Measurements from ENCODE around the gene ABLIM2. TPM values are rescaled to one million over a fixed set of nuclear protein-coding genes. Genes with fewer than 3 reads are reported as not detected.

Gene ABLIM2
- polyA plus RNA-seq, 1 donor from 2014 or later, result 14.9 TPM

GRCh38 chr4:8115203-8115520 lies 43.5 kb downstream of the ABLIM2 start:
- Histone ChIP-seq H3K27ac (ENCODE audit: low read length) (no peak overlapping the region), H3K36me3 (ENCODE audit: insufficient read depth, low read length) (no peaks in the 10 kb centered on the region), H3K4me2 (ENCODE audit: low read length) (no peak overlapping the region), H3K27me3 (ENCODE audit: insufficient read depth, low read depth, low read length) (no peaks in the 10 kb centered on the region), H3F3A (ENCODE audit: insufficient read depth, low read length, poor library complexity, severe bottlenecking) (no peaks in the 10 kb centered on the region), H2AFZ (ENCODE audit: low read depth, low read length) (no peak overlapping the region), H3K9me2 (ENCODE audit: insufficient read depth, low read length) (no peaks in the 10 kb centered on the region), H3K9me3 (ENCODE audit: low read length) (no peaks in the 10 kb centered on the region), H3K4me3 (ENCODE audit: low read length) (no peak overlapping the region), H3K9ac (ENCODE audit: low read length) (no peak overlapping the region), H4K20me1 (ENCODE audit: insufficient read depth) (no peaks in the 10 kb centered on the region), H3K79me2 (replicated peaks; ENCODE audit: insufficient read depth, low read length) (no peaks in the 10 kb centered on the region)
- TF ChIP-seq, protein P1, sequence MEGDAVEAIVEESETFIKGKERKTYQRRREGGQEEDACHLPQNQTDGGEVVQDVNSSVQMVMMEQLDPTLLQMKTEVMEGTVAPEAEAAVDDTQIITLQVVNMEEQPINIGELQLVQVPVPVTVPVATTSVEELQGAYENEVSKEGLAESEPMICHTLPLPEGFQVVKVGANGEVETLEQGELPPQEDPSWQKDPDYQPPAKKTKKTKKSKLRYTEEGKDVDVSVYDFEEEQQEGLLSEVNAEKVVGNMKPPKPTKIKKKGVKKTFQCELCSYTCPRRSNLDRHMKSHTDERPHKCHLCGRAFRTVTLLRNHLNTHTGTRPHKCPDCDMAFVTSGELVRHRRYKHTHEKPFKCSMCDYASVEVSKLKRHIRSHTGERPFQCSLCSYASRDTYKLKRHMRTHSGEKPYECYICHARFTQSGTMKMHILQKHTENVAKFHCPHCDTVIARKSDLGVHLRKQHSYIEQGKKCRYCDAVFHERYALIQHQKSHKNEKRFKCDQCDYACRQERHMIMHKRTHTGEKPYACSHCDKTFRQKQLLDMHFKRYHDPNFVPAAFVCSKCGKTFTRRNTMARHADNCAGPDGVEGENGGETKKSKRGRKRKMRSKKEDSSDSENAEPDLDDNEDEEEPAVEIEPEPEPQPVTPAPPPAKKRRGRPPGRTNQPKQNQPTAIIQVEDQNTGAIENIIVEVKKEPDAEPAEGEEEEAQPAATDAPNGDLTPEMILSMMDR (IDR thresholded peaks at IDR 0.05; ENCODE audit: poor library complexity, severe bottlenecking), result no peak
- TF ChIP-seq SMC3 (conservative IDR thresholded peaks at IDR 0.05; ENCODE audit: poor library complexity) (no peak), EZH2 (IDR thresholded peaks at IDR 0.05; ENCODE audit: borderline replicate concordance, insufficient read depth, low read length, poor library complexity, severe bottlenecking) (no peak), POLR2AphosphoS5 (IDR thresholded peaks at IDR 0.05) (no peak), REST (IDR thresholded peaks at IDR 0.05; ENCODE audit: borderline replicate concordance) (no peak), TAF1 (IDR thresholded peaks at IDR 0.05; ENCODE audit: low read depth) (no peak), EP300 (conservative IDR thresholded peaks at IDR 0.05; ENCODE audit: poor library complexity, severe bottlenecking) (no peak), MXI1 (conservative IDR thresholded peaks at IDR 0.05; ENCODE audit: poor library complexity, severe bottlenecking) (no peak), RAD21 (conservative IDR thresholded peaks at IDR 0.05) (no peak)

GRCh38 chr4:8114456-8115202 lies 44.0 kb downstream of the ABLIM2 start:
- H3K4me2 ChIP-seq (ENCODE audit: low read length), result no peak overlapping the region

More at GRCh38 chr4:8114456-8115202, 44.0 kb downstream of the ABLIM2 start:
- no peaks in the 10 kb centered on the region for H4K20me1 ChIP-seq (ENCODE audit: insufficient read depth)
- H3K4me3 ChIP-seq (ENCODE audit: low read length), result no peak overlapping the region
- H3K36me3 ChIP-seq (ENCODE audit: insufficient read depth, low read length), result no peaks in the 10 kb centered on the region
- no peak overlapping the region for H3K9ac ChIP-seq (ENCODE audit: low read length)
- no peaks in the 10 kb centered on the region for H3K9me3 ChIP-seq (ENCODE audit: low read length)
- no peak overlapping the region for H2AFZ ChIP-seq (ENCODE audit: low read depth, low read length)
- no peaks in the 10 kb centered on the region for H3K27me3 ChIP-seq (ENCODE audit: insufficient read depth, low read depth, low read length)
- H3F3A ChIP-seq (ENCODE audit: insufficient read depth, low read length, poor library complexity, severe bottlenecking), result no peaks in the 10 kb centered on the region
- H3K79me2 ChIP-seq (replicated peaks; ENCODE audit: insufficient read depth, low read length), result no peaks in the 10 kb centered on the region
- TF ChIP-seq, protein P1 (IDR thresholded peaks at IDR 0.05; ENCODE audit: poor library complexity, severe bottlenecking), result no peak
- no peak for TF ChIP-seq EP300 (conservative IDR thresholded peaks at IDR 0.05; ENCODE audit: poor library complexity, severe bottlenecking)
- TF ChIP-seq RAD21 (conservative IDR thresholded peaks at IDR 0.05), result no peak
- no peaks in the 10 kb centered on the region for H3K9me2 ChIP-seq (ENCODE audit: insufficient read depth, low read length)
- no peak overlapping the region for H3K27ac ChIP-seq (ENCODE audit: low read length)

All from neural cell (in vitro differentiated cells).